ENCODE data around the gene DYNC2H1.
"Not testable (repeated sequence)": the region's sequence is repeated elsewhere in the genome, so short reads cannot be mapped to it uniquely, and the experiment has no call there.

The DYNC2H1 gene

GRCh38 chr11:103294516-103294915 is 185.3 kb downstream of the DYNC2H1 start:
- DNase-seq = no peak

- DNase-seq = no peak
Observed at GRCh38 chr11:103295704-103296103, 186.5 kb downstream of the DYNC2H1 start.

GRCh38 chr11:103297900-103298299 is 188.7 kb downstream of the DYNC2H1 start:
- DNase-seq = no peak

- DNase-seq = no peak
Observed at GRCh38 chr11:103315248-103315647, 206.0 kb downstream of the DYNC2H1 start.

- no peak for DNase-seq
Observed at GRCh38 chr11:103317118-103317517, 207.9 kb downstream of the DYNC2H1 start.

GRCh38 chr11:103322821-103323220 is 213.6 kb downstream of the DYNC2H1 start:
- no peak for DNase-seq

GRCh38 chr11:103325686-103326069 is 216.5 kb downstream of the DYNC2H1 start:
- no peak for DNase-seq

GRCh38 chr11:103326070-103326794 is 217.0 kb downstream of the DYNC2H1 start:
- peak in 1 of 2 experiments; percentile 85 for DNase-seq

GRCh38 chr11:103327721-103328120 is 218.5 kb downstream of the DYNC2H1 start:
- DNase-seq = no peak

GRCh38 chr11:103332409-103332808 is 223.2 kb downstream of the DYNC2H1 start:
- DNase-seq = no peak

GRCh38 chr11:103338621-103339484 is 229.6 kb downstream of the DYNC2H1 start:
- no peak for DNase-seq

GRCh38 chr11:103339485-103339857 is 230.2 kb downstream of the DYNC2H1 start:
- no peak for DNase-seq

- no peak for DNase-seq
Observed at GRCh38 chr11:103340956-103341355, 231.7 kb downstream of the DYNC2H1 start.

GRCh38 chr11:103344886-103345285 is 235.7 kb downstream of the DYNC2H1 start:
- DNase-seq = no peak

GRCh38 chr11:103349595-103349994 is 240.4 kb downstream of the DYNC2H1 start:
- no peak for DNase-seq

GRCh38 chr11:103354656-103355055 is 245.4 kb downstream of the DYNC2H1 start:
- no peak for DNase-seq

GRCh38 chr11:103358251-103358650 is 249.0 kb downstream of the DYNC2H1 start:
- DNase-seq = no peak

- DNase-seq = no peak
Observed at GRCh38 chr11:103359216-103359615, 250.0 kb downstream of the DYNC2H1 start.

- DNase-seq = no peak
Observed at GRCh38 chr11:103364687-103365086, 255.5 kb downstream of the DYNC2H1 start.

GRCh38 chr11:103367650-103368049 is 258.4 kb downstream of the DYNC2H1 start:
- DNase-seq = no peak

- DNase-seq = no peak
Observed at GRCh38 chr11:103368145-103368544, 258.9 kb downstream of the DYNC2H1 start.

- DNase-seq = no peak
Observed at GRCh38 chr11:103370076-103370475, 260.9 kb downstream of the DYNC2H1 start.

GRCh38 chr11:103372906-103373305 is 263.7 kb downstream of the DYNC2H1 start:
- no peak for DNase-seq

- DNase-seq = not testable (repeated sequence)
Observed at GRCh38 chr11:103374227-103374626, 265.0 kb downstream of the DYNC2H1 start.

Measured in SW 1271 (cell line).